ENCODE data around the gene P2RX1. TPM values are rescaled to one million over a fixed set of nuclear protein-coding genes. Genes with fewer than 3 reads are reported as not detected.

The P2RX1 gene
- total and polyA plus RNA-seq, 8 donors: 1.7 to 12.1 (median 2.3) TPM

GRCh38 chr17:3887394-3887793 lies 28.9 kb downstream of the P2RX1 start:
- intact Hi-C loops (cut with DNase I): no loop called here
- ATAC-seq: no peak
- Histone ChIP-seq H3K9me3 (no peaks in the 10 kb centered on the region), H3K27ac (peak overlapping the region in 1 of 2 donors; percentile 93), H3K4me3 (no peak overlapping the region), H3K4me1 (peaks cover 11 to 70% of the 10 kb centered on the region in 2 donors), H3K36me3 (peaks cover 0 to 32% of the 10 kb centered on the region in 2 donors), H3K27me3 (no peaks in the 10 kb centered on the region)
- DNase-seq: no peak
- TF ChIP-seq, protein P1, sequence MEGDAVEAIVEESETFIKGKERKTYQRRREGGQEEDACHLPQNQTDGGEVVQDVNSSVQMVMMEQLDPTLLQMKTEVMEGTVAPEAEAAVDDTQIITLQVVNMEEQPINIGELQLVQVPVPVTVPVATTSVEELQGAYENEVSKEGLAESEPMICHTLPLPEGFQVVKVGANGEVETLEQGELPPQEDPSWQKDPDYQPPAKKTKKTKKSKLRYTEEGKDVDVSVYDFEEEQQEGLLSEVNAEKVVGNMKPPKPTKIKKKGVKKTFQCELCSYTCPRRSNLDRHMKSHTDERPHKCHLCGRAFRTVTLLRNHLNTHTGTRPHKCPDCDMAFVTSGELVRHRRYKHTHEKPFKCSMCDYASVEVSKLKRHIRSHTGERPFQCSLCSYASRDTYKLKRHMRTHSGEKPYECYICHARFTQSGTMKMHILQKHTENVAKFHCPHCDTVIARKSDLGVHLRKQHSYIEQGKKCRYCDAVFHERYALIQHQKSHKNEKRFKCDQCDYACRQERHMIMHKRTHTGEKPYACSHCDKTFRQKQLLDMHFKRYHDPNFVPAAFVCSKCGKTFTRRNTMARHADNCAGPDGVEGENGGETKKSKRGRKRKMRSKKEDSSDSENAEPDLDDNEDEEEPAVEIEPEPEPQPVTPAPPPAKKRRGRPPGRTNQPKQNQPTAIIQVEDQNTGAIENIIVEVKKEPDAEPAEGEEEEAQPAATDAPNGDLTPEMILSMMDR (IDR thresholded peaks at IDR 0.05): no peak

DNA sequence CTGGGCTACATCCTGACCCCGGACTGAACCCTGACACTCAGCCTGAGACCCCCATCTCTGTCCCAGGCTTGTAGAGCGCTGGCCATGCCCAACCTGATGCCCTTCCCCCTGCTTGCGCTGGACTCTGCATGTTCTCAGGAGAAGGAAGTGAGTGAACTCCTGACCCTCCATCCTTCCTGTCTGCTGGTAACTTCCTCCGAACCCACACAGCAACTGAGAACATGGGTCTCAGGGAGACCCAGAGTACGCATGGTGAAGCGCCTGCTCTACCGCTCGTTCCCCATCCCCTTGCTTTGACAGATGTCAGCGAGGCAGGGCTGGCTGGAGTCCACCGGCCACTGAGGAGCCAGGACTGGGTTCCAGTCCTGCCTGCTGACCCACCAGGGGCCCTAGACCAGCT lies 29.5 kb downstream of the P2RX1 start:
- Histone ChIP-seq H3K27ac (peak overlapping the region; percentile 41 to 93), H3K27me3 (no peaks in the 10 kb centered on the region), H3K4me1 (peaks cover 11 to 66% of the 10 kb centered on the region in 2 donors), H3K36me3 (peaks cover 0 to 37% of the 10 kb centered on the region in 2 donors), H3K4me3 (no peak overlapping the region), H3K9me3 (no peaks in the 10 kb centered on the region)
- TF ChIP-seq, protein P1 (IDR thresholded peaks at IDR 0.05): no peak
- intact Hi-C loops (cut with DNase I): no loop called here
- ATAC-seq (peak; percentile 46), DNase-seq (peak in 1 of 4 donors; percentile 71)

GRCh38 chr17:3885970-3886369 lies 30.3 kb downstream of the P2RX1 start:
- intact Hi-C loops (cut with DNase I): no loop called here
- TF ChIP-seq, protein P1 (IDR thresholded peaks at IDR 0.05): no peak
- no peak overlapping the region for H3K4me3 ChIP-seq
- no peaks in the 10 kb centered on the region for H3K9me3 ChIP-seq
- peak; percentile 16 for ATAC-seq
- H3K27ac ChIP-seq: peak overlapping the region in 1 of 2 donors; percentile 93
- no peak for DNase-seq
- peaks cover 11 to 59% of the 10 kb centered on the region in 2 donors for H3K4me1 ChIP-seq
- H3K27me3 ChIP-seq: no peaks in the 10 kb centered on the region
- H3K36me3 ChIP-seq: peaks cover 0 to 37% of the 10 kb centered on the region in 2 donors

- no peak overlapping the region for H3K27ac ChIP-seq
Measured at GRCh38 chr17:3885271-3885670, 31.0 kb downstream of the P2RX1 start.

GRCh38 chr17:3884188-3884587 lies 32.1 kb downstream of the P2RX1 start:
- Histone ChIP-seq H3K9me3 (no peaks in the 10 kb centered on the region), H3K4me3 (no peak overlapping the region), H3K27me3 (no peaks in the 10 kb centered on the region), H3K36me3 (peaks cover 0 to 49% of the 10 kb centered on the region in 2 donors), H3K4me1 (peaks cover 0 to 43% of the 10 kb centered on the region in 2 donors), H3K27ac (no peak overlapping the region)
- ATAC-seq (no peak), DNase-seq (no peak)
- intact Hi-C loops (cut with DNase I): no loop called here
- TF ChIP-seq, protein P1 (IDR thresholded peaks at IDR 0.05): no peak

More at GRCh38 chr17:3885271-3885670, 31.0 kb downstream of the P2RX1 start:
- TF ChIP-seq, protein P1 (IDR thresholded peaks at IDR 0.05): no peak
- no peaks in the 10 kb centered on the region for H3K27me3 ChIP-seq
- ATAC-seq (no peak), DNase-seq (no peak)
- H3K4me3 ChIP-seq: no peak overlapping the region
- H3K4me1 ChIP-seq: peaks cover 7 to 52% of the 10 kb centered on the region in 2 donors
- peaks cover 0 to 38% of the 10 kb centered on the region in 2 donors for H3K36me3 ChIP-seq
- H3K9me3 ChIP-seq: no peaks in the 10 kb centered on the region
- intact Hi-C loops (cut with DNase I): no loop called here

All from left lung (tissue), 10 donors.